Measurements from ENCODE around the gene SYNPO.

- TF ChIP-seq CTCF (IDR thresholded peaks at IDR 0.05; ENCODE audit: low read length) (no peak), EZH2 (IDR thresholded peaks at IDR 0.05; ENCODE audit: borderline replicate concordance, low read length) (no peak)
Observed at GRCh38 chr5:150700246-150700593, 59.8 kb downstream of the SYNPO start.

Data from OCI-LY1 (cell line).